ENCODE data around the gene PRICKLE4.

GRCh38 chr6:41736800-41737555 is 43.6 kb upstream of the PRICKLE4 start:
- TF ChIP-seq CTCF (IDR thresholded peaks at IDR 0.05) (no peak), POLR2AphosphoS5 (IDR thresholded peaks at IDR 0.05) (no peak), EP300 (IDR thresholded peaks at IDR 0.05) (no peak)
